PC-3 (cell line): ENCODE measurements around the gene TCHP.
"Not testable (repeated sequence)": the region's sequence is repeated elsewhere in the genome, so short reads cannot be mapped to it uniquely, and the experiment has no call there.

Experiments
- EZH2phosphoT487 ChIP-seq: fragments of 300-600 bp; sonication (generic); IDR thresholded peaks from 2 replicates; pipeline ENCODE4 v1.6.1; 2018; ENCODE audit warnings: mild to moderate bottlenecking, antibody characterized with exemption, low read length, borderline replicate concordance
- TF ChIP-seq, protein P1 (sequence below): fragments of 300-600 bp; sonication (generic); conservative IDR thresholded peaks from 2 replicates; pipeline ENCODE4 v1.5.1; 2017; ENCODE audit warnings: antibody characterized with exemption, low read depth, mild to moderate bottlenecking, low read length

DNA sequence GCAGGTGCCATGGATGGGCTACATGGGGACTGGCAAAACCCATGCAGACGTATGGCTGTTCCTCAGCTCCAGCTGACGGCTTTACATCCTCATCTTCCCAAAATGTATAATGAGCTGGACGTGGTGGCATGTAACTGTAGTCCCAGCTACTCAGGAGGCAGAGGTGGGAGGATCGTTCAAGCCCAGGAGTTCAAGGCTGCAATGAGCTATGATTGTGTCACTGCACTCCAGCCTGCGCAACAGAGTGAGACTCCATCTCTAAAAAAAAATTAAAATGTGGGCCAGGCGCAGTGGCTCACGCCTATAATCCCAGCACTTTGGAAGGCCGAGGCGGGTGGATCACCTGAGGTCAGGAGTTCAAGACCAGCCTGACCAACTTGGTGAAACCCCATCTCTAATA lies 37.6 kb upstream of the TCHP start:
- TF ChIP-seq EZH2phosphoT487 = not testable (repeated sequence)
- TF ChIP-seq, protein P1, sequence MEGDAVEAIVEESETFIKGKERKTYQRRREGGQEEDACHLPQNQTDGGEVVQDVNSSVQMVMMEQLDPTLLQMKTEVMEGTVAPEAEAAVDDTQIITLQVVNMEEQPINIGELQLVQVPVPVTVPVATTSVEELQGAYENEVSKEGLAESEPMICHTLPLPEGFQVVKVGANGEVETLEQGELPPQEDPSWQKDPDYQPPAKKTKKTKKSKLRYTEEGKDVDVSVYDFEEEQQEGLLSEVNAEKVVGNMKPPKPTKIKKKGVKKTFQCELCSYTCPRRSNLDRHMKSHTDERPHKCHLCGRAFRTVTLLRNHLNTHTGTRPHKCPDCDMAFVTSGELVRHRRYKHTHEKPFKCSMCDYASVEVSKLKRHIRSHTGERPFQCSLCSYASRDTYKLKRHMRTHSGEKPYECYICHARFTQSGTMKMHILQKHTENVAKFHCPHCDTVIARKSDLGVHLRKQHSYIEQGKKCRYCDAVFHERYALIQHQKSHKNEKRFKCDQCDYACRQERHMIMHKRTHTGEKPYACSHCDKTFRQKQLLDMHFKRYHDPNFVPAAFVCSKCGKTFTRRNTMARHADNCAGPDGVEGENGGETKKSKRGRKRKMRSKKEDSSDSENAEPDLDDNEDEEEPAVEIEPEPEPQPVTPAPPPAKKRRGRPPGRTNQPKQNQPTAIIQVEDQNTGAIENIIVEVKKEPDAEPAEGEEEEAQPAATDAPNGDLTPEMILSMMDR = not testable (repeated sequence)
